Mesenchymal stem cell (in vitro differentiated cells and primary cell): Measurements from ENCODE around the gene TLK2. TPM values are rescaled to one million over a fixed set of nuclear protein-coding genes. Genes with fewer than 3 reads are reported as not detected.

Experiments
- DNase-seq: peaks from one replicate; pipeline ENCODE4 v3.0.0-alpha.2; 2013
- H2AFZ ChIP-seq: one replicate; pipeline ENCODE4 v1.6.1; 2013; ENCODE audit warnings: low read depth, mild to moderate bottlenecking, control low read depth, inconsistent platforms, low read length, moderate library complexity
- H2AK5ac ChIP-seq: 2 replicates; pipeline ENCODE4 v1.6.1; 2013; ENCODE audit warnings: low read length, moderate library complexity, mild to moderate bottlenecking, inconsistent platforms; ENCODE audit not compliant: severe bottlenecking
- H2BK120ac ChIP-seq: one replicate; pipeline ENCODE4 v1.6.1; 2013; ENCODE audit warnings: low read depth, mild to moderate bottlenecking, inconsistent platforms, low read length, moderate library complexity
- H2BK12ac ChIP-seq, 2 experiments: one replicate each; pipeline ENCODE4 v1.6.1; 2013; ENCODE audit warnings: inconsistent platforms in 2 of 2, low read length in 2 of 2, mild to moderate bottlenecking in 2 of 2, moderate library complexity in 2 of 2, control low read depth in 1 of 2
- H2BK15ac ChIP-seq: one replicate; pipeline ENCODE4 v1.6.1; 2013; ENCODE audit warnings: mild to moderate bottlenecking, low read depth, inconsistent platforms; ENCODE audit not compliant: poor library complexity, severe bottlenecking
- H2BK5ac ChIP-seq: 2 replicates; pipeline ENCODE4 v1.6.1; 2013; ENCODE audit warnings: low read depth, mild to moderate bottlenecking, low read length, control low read depth, inconsistent platforms; ENCODE audit not compliant: poor library complexity, severe bottlenecking
- H3K14ac ChIP-seq, 2 experiments: one replicate each; pipeline ENCODE4 v1.6.1; 2013; ENCODE audit warnings: inconsistent platforms in 2 of 2, low read length in 2 of 2, control low read depth in 1 of 2, mild to moderate bottlenecking in 1 of 2, moderate library complexity in 1 of 2
- H3K18ac ChIP-seq, 2 experiments: one replicate each; pipeline ENCODE4 v1.6.1; 2013; ENCODE audit warnings: inconsistent platforms in 2 of 2, low read length in 2 of 2, control low read depth in 1 of 2, low read depth in 1 of 2, mild to moderate bottlenecking in 1 of 2
- H3K23ac ChIP-seq, 2 experiments: one replicate each; pipeline ENCODE4 v1.6.1; 2013; ENCODE audit warnings: inconsistent platforms in 2 of 2, low read length in 2 of 2, mild to moderate bottlenecking in 2 of 2, moderate library complexity in 2 of 2, control low read depth in 1 of 2
- H3K27ac ChIP-seq: 2 replicates; pipeline ENCODE4 v1.5.1; 2013; ENCODE audit warnings: mild to moderate bottlenecking, moderate library complexity, low read length, control low read depth, inconsistent platforms; ENCODE audit not compliant: poor library complexity, severe bottlenecking
- H3K27me3 ChIP-seq, 2 experiments: 2 replicates each; pipeline versions ENCODE4 v1.6.1 to v1.7.0; 2013; ENCODE audit warnings: low read length in 2 of 2, mild to moderate bottlenecking in 2 of 2, moderate library complexity in 2 of 2, control low read depth in 1 of 2, inconsistent platforms in 1 of 2; ENCODE audit not compliant: control insufficient read depth in 1 of 2, insufficient read depth in 1 of 2
- H3K36me3 ChIP-seq, 2 experiments: 2 replicates each; pipeline versions ENCODE4 v1.6.1 to v1.7.0; 2013; ENCODE audit warnings: low read length in 2 of 2, control low read depth in 1 of 2, inconsistent platforms in 1 of 2, low read depth in 1 of 2, mild to moderate bottlenecking in 1 of 2; ENCODE audit not compliant: insufficient read depth in 2 of 2, control insufficient read depth in 1 of 2
- H3K4ac ChIP-seq, 2 experiments: one replicate each; pipeline ENCODE4 v1.6.1; 2013; ENCODE audit warnings: inconsistent platforms in 2 of 2, low read length in 2 of 2, mild to moderate bottlenecking in 2 of 2, moderate library complexity in 2 of 2, control low read depth in 1 of 2, low read depth in 1 of 2
- H3K4me1 ChIP-seq: 2 replicates; pipeline ENCODE4 v1.6.1; 2013; ENCODE audit warnings: low read depth, low read length, control low read depth; ENCODE audit not compliant: control insufficient read depth, insufficient read depth
- H3K4me2 ChIP-seq: 2 replicates; pipeline ENCODE4 v1.6.1; 2013; ENCODE audit warnings: low read length, mild to moderate bottlenecking, inconsistent platforms; ENCODE audit not compliant: poor library complexity, severe bottlenecking
- H3K4me3 ChIP-seq, 2 experiments: 2 replicates each; pipeline versions ENCODE4 v1.5.1 to v1.7.0; 2013; ENCODE audit warnings: low read length in 2 of 2, mild to moderate bottlenecking in 2 of 2, control low read depth in 1 of 2, low read depth in 1 of 2; ENCODE audit not compliant: insufficient read depth in 1 of 2
- H3K79me1 ChIP-seq: replicated peaks from 2 replicates; pipeline ENCODE4 v1.6.1; 2013; ENCODE audit warnings: mild to moderate bottlenecking, control low read depth, low read length, inconsistent platforms; ENCODE audit not compliant: poor library complexity, severe bottlenecking
- H3K9ac ChIP-seq: 2 replicates; pipeline ENCODE4 v1.7.0; 2013; ENCODE audit warnings: mild to moderate bottlenecking, low read length, moderate library complexity
- H3K9me3 ChIP-seq: 2 replicates; pipeline ENCODE4 v1.7.0; 2013; ENCODE audit warnings: mild to moderate bottlenecking, low read length; ENCODE audit not compliant: control insufficient read depth
- H4K8ac ChIP-seq: one replicate; pipeline ENCODE4 v1.6.1; 2013; ENCODE audit warnings: inconsistent platforms, mild to moderate bottlenecking, low read length, moderate library complexity
- H4K91ac ChIP-seq: one replicate; pipeline ENCODE4 v1.6.1; 2013; ENCODE audit warnings: mild to moderate bottlenecking, low read length, inconsistent platforms
- WGBS: methylation state at CpG from one replicate; pipeline ENCODE4 v1.1.7; 2013; ENCODE audit warnings: mixed read lengths; 5-methylcytosine and 5-hydroxymethylcytosine counted together
- small RNA-seq: library from polyadenylated mRNA; stranded (forward); fragments of <200 nt; extraction: miRNeasy Mini kit (QIAGEN cat#:217004); gene quantifications from one replicate; pipeline ENCODE3, GENCODE V24; 2013; ENCODE audit warnings: low read depth

Gene TLK2

GRCh38 chr17:62662855-62663254 lies 184.2 kb downstream of the TLK2 start:
- no peak overlapping the region for H2AK5ac ChIP-seq
- no peak overlapping the region for H4K91ac ChIP-seq
- no peak overlapping the region for H2AFZ ChIP-seq
- DNase-seq, result no peak
- H3K14ac ChIP-seq, result no peak overlapping the region
- H3K9me3 ChIP-seq, result peaks cover 9% of the 10 kb centered on the region
- no peak overlapping the region for H3K4ac ChIP-seq
- H3K27me3 ChIP-seq, result no peaks in the 10 kb centered on the region
- H4K8ac ChIP-seq, result no peak overlapping the region
- 87% methylated on average over 4 of the region's 6 CpGs for WGBS
- H3K36me3 ChIP-seq, result peaks cover 35 to 49% of the 10 kb centered on the region in 2 experiments
- H3K4me2 ChIP-seq, result no peak overlapping the region
- no peak overlapping the region for H3K9ac ChIP-seq
- no peak overlapping the region for H3K4me3 ChIP-seq
- no peak overlapping the region for H3K23ac ChIP-seq
- H2BK120ac ChIP-seq, result no peak overlapping the region
- H2BK5ac ChIP-seq, result no peak overlapping the region
- no peak overlapping the region for H3K27ac ChIP-seq
- H3K79me1 ChIP-seq, result peaks cover 41% of the 10 kb centered on the region
- H2BK15ac ChIP-seq, result no peak overlapping the region
- no peak overlapping the region for H3K18ac ChIP-seq
- H3K4me1 ChIP-seq, result peaks cover 10% of the 10 kb centered on the region
- no peak overlapping the region for H2BK12ac ChIP-seq

Small RNAs within 50 kb of the gene (small RNA-seq; reads per million reads assigned to genes)
- not detected for gene RF00019
